Glutamatergic neuron (in vitro differentiated cells): ENCODE data around the gene KRTCAP3. TPM values are rescaled to one million over a fixed set of nuclear protein-coding genes. Genes with fewer than 3 reads are reported as not detected.

Source experiments
- DNase-seq: peaks from one replicate; pipeline ENCODE4 v3.0.0; 2022
- H3K27ac Mint-ChIP-seq: one replicate; pipeline ENCODE4 v1.8.0; 2020; ENCODE audit warnings: mild to moderate bottlenecking, mixed read lengths, inconsistent platforms; ENCODE audit not compliant: unreplicated experiment
- H3K27me3 Mint-ChIP-seq: one replicate; pipeline ENCODE4 v1.8.0; 2020; ENCODE audit warnings: mild to moderate bottlenecking, moderate library complexity, mixed read lengths, inconsistent platforms; ENCODE audit not compliant: unreplicated experiment
- H3K36me3 Mint-ChIP-seq: one replicate; pipeline ENCODE4 v1.8.0; 2020; ENCODE audit warnings: mild to moderate bottlenecking, mixed read lengths, inconsistent platforms; ENCODE audit not compliant: unreplicated experiment
- H3K4me1 Mint-ChIP-seq: one replicate; pipeline ENCODE4 v1.8.0; 2020; ENCODE audit warnings: mild to moderate bottlenecking, low read depth, mixed read lengths, inconsistent platforms; ENCODE audit not compliant: unreplicated experiment
- H3K4me3 Mint-ChIP-seq: one replicate; pipeline ENCODE4 v1.8.0; 2020; ENCODE audit warnings: mild to moderate bottlenecking, mixed read lengths, inconsistent platforms; ENCODE audit not compliant: unreplicated experiment
- H3K9me3 Mint-ChIP-seq: one replicate; pipeline ENCODE4 v1.8.0; 2020; ENCODE audit warnings: mild to moderate bottlenecking, moderate library complexity, mixed read lengths, inconsistent platforms; ENCODE audit not compliant: unreplicated experiment
- total RNA-seq: library from RNA; stranded (reverse); fragmentation: NEBNext Ultra II Directional; extraction: Animal tissue kit (Norgen Biotek cat#: 25700); gene quantifications from one replicate; pipeline ENCODE4 v1.2.1, GENCODE V29; 2021; ENCODE audit not compliant: unreplicated experiment
- TF ChIP-seq, protein P1 (sequence below): fragments of 200-600 bp; sonication (generic); IDR thresholded peaks from one replicate; pipeline ENCODE4 v1.5.0; 2021; ENCODE audit not compliant: partially characterized antibody, unreplicated experiment

Gene KRTCAP3
- total RNA-seq, 1 donor from 2014 or later, result 4.2 TPM

DNA sequence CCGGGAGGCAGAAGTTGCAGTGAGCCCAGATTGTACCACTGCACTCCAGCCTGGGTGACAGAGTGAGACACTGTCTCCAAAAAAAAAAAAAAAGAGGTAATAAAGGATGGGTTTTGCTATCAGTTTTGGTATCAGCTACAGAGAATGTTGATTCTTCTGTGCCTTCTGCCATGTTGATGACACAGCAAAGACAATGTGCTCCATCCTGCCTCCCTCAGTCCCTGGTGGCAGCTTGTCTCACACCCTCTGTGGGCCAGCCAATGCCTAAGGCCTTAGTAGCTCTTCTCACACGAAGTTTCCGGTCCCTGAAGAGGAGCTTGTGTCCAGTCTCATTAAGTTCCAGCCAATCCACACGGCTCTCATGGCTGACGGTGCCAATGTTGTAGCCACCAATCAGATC is 29.8 kb downstream of the KRTCAP3 start:
- peaks cover 10% of the 10 kb centered on the region for H3K36me3 Mint-ChIP-seq
- no peak overlapping the region for H3K27ac Mint-ChIP-seq
- H3K4me3 Mint-ChIP-seq, result no peak overlapping the region

GRCh38 chr2:27485496-27485895 is 43.3 kb downstream of the KRTCAP3 start:
- no peak for DNase-seq
- TF ChIP-seq, protein P1, sequence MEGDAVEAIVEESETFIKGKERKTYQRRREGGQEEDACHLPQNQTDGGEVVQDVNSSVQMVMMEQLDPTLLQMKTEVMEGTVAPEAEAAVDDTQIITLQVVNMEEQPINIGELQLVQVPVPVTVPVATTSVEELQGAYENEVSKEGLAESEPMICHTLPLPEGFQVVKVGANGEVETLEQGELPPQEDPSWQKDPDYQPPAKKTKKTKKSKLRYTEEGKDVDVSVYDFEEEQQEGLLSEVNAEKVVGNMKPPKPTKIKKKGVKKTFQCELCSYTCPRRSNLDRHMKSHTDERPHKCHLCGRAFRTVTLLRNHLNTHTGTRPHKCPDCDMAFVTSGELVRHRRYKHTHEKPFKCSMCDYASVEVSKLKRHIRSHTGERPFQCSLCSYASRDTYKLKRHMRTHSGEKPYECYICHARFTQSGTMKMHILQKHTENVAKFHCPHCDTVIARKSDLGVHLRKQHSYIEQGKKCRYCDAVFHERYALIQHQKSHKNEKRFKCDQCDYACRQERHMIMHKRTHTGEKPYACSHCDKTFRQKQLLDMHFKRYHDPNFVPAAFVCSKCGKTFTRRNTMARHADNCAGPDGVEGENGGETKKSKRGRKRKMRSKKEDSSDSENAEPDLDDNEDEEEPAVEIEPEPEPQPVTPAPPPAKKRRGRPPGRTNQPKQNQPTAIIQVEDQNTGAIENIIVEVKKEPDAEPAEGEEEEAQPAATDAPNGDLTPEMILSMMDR, result no peak
- peaks cover 6% of the 10 kb centered on the region for H3K9me3 Mint-ChIP-seq
- H3K4me1 Mint-ChIP-seq, result peaks cover 2% of the 10 kb centered on the region
- no peak overlapping the region for H3K4me3 Mint-ChIP-seq
- peaks cover 2% of the 10 kb centered on the region for H3K27me3 Mint-ChIP-seq
- H3K27ac Mint-ChIP-seq, result no peak overlapping the region
- no peaks in the 10 kb centered on the region for H3K36me3 Mint-ChIP-seq

More for the DNA sequence above, 29.8 kb downstream of the KRTCAP3 start:
- Mint-ChIP-seq H3K27me3 (peaks cover 6% of the 10 kb centered on the region), H3K4me1 (no peaks in the 10 kb centered on the region), H3K9me3 (peaks cover 1% of the 10 kb centered on the region)
- no peak for DNase-seq
- TF ChIP-seq, protein P1, result no peak

DNA sequence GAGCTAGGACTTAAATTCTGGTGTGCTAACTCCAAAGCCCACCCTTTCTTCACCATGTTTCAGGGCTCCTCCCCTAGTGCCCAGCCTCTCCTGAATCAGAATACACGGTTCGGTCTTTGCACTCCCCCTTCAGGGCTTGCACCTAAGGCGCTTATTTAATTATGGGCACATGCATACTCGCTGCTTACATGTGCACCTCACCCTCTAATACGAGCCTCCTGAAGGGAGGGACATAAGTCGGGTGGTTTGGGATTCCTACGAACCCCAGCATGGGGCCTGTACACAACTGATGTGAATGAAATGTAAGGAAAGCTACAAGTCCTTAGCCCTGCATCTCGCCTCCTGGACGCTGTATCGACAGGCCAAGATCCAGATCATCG is 46.9 kb downstream of the KRTCAP3 start:
- TF ChIP-seq, protein P1, result no peak
- H3K27ac Mint-ChIP-seq, result peak overlapping the region; percentile 20
- peaks cover 2% of the 10 kb centered on the region for H3K4me1 Mint-ChIP-seq
- H3K9me3 Mint-ChIP-seq, result peaks cover 6% of the 10 kb centered on the region
- H3K36me3 Mint-ChIP-seq, result no peaks in the 10 kb centered on the region
- H3K4me3 Mint-ChIP-seq, result peak overlapping the region; percentile 99
- H3K27me3 Mint-ChIP-seq, result peaks cover 9% of the 10 kb centered on the region
- DNase-seq, result no peak

- peak within 1 kb of the TSS; percentile 99 for H3K4me3 Mint-ChIP-seq
- peaks cover 6% of the 10 kb centered on the region for H3K9me3 Mint-ChIP-seq
- DNase-seq, result peak; percentile 99
- peaks cover 9% of the 10 kb centered on the region for H3K27me3 Mint-ChIP-seq
- TF ChIP-seq, protein P1, result no peak
- no peaks in the 10 kb centered on the region for H3K36me3 Mint-ChIP-seq
- H3K4me1 Mint-ChIP-seq, result peaks cover 2% of the 10 kb centered on the region
- peak within 1 kb of the TSS; percentile 31 for H3K27ac Mint-ChIP-seq
Observed at GRCh38 chr2:27489498-27490397, 47.6 kb downstream of the KRTCAP3 start, which contains the start of gene IFT172. Gene IFT172 (minus strand): TSS chr2:27489743. CDS start chr2:27489653, 90 bp downstream.

DNA sequence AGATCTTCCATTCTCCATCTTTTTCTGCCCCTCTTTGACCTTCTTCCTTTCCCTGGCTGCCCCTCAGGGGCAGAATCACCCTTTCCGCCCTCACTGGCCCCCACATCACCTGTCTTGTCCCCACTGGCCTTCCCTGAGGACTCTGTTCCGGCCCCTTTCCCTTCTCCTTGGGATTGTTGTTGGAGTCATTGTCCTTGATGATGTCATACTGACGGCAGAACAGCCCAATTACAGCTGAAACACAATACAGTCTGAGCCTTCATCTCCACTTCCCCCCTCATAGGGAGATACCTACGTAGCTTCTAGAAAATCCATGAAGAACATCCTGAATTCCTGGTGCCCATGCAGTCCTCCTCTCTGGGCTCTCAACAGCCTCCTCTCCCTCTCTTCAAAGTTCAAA is 50.4 kb downstream of the KRTCAP3 start:
- peaks cover 6% of the 10 kb centered on the region for H3K4me1 Mint-ChIP-seq
- H3K27me3 Mint-ChIP-seq, result peaks cover 15% of the 10 kb centered on the region
- TF ChIP-seq, protein P1, result no peak
- H3K4me3 Mint-ChIP-seq, result no peak overlapping the region
- no peak overlapping the region for H3K27ac Mint-ChIP-seq
- peaks cover 7% of the 10 kb centered on the region for H3K36me3 Mint-ChIP-seq
- DNase-seq, result no peak
- H3K9me3 Mint-ChIP-seq, result peaks cover 11% of the 10 kb centered on the region
